CD4-positive, alpha-beta T cell treated with Interleukin-6 for 4 hours (primary cell): ENCODE results near the gene ZNRF1.
"Not testable (repeated sequence)": the region's sequence is repeated elsewhere in the genome, so short reads cannot be mapped to it uniquely, and the experiment has no call there.

Source experiments
- DNase-seq: peaks from one replicate; pipeline ENCODE4 v3.0.0-alpha.2; 2020; ENCODE audit warnings: mixed read lengths

ZNRF1 gene

GRCh38 chr16:75116081-75116910 is 117.5 kb downstream of the ZNRF1 start, which contains the start of gene LDHD:
Gene LDHD (minus strand): TSS chr16:75116780. CDS start chr16:75116720, 60 bp downstream.
- peak; percentile 38 for DNase-seq

DNA sequence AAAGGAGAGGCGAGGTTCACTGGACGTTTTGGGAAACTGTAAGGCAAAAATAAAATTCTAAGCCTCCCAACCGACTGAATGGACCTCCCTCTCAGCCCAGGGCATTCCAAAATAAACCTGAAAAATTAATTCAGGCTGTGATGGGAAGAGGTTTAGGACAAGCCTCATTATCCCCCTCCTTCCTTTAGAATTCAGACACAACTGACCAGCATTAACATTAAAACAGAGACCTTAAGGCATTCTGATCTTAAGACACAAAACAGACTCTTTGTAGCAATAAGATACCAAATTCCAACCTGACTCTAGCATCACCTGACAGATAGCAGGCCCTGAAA is 118.1 kb downstream of the ZNRF1 start:
- DNase-seq = no peak

DNA sequence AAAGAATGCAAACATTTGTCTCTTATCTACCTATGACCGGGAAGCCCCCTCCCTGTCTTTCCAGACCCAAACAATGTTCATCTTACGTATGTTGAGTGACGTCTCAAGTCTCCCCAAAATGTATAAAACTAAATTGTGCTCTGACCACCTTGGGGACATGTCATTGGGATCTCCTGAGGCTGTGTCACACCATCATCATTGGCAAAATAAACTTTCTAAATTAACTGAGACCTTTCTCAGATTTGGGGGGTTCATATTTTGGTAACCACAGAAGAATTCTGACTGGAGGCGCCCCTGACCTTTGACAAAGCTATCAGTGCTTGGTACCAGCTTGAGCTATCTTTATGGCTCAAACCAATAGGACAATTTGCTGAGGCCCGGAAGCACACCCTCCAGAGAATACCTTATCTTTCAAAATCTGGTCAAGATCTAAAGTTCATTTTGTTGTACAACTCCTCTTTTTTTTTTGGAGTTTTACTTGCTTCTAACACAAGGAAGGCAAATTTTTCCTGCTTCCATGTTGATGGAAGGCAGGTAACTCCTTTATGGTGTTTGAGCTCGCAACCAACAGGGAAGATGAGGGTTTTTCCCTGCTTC is 120.2 kb downstream of the ZNRF1 start:
- DNase-seq = no peak

DNA sequence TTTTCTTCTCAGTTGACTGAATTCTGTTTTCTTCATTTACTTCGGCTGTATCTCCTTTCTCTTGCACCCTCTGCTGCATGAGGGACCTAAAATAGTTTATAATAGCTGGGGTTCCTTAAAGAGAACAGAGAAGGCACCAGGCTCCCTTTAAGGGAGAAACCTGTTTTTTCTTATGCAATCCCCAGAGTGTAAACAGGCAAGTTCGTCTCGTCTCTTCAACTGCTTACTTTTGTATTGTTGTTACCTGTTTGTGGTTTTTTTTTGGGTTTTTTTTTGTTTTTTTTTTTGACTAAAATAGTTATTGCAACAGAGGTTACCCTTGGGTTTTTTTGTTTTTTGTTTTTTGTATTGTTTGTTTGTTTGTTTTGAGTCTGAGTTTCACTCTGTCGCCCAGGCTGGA is 121.4 kb downstream of the ZNRF1 start:
- no peak for DNase-seq

DNA sequence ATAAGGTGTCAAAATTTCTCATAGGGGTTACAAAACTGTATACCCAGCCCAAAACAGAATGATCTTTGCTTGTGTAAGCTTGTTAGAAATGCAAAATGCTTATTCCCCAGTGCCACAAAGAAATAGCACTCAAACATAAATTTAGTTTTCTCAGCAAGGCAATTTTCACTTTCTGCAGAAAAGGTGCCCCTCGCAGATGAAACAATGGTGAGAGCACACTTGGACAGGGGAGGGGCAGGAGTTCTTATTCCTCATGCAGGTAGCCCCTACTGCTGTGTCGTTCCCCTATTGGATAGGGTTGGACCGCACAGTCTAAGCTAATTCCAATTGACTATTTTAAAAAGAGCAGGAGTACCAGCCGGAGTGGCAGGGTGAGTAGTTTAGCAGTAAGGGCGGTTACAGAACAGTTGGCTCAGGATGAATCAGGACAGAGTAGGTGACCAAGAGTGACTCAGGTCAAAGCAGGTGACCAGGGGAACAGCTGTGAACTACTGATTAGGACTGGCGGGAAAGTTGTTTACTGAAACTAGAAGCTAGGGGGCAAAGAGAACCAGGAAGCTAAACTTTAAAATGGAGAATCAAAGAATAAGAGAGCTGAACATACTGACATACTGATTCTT is 123.2 kb downstream of the ZNRF1 start:
- no peak for DNase-seq

DNA sequence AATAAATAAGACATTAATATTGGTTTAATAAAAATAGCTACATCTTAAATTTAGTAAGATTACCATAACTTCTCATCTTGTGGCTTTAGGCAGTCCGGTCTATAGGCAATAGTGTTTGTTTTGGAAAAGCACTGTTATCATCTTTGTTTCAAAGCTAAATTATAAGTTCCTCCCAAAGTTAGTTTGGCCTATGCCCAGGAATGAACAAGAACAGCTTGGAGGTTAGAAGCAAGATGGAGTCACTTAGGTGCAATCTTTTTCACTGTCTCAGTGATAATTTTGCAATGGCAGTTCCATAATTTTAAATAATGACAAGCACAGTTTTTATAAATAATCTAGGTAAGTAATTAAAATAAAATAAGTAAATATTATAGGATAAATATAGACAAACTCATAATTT is 123.8 kb downstream of the ZNRF1 start:
- DNase-seq = no peak

DNA sequence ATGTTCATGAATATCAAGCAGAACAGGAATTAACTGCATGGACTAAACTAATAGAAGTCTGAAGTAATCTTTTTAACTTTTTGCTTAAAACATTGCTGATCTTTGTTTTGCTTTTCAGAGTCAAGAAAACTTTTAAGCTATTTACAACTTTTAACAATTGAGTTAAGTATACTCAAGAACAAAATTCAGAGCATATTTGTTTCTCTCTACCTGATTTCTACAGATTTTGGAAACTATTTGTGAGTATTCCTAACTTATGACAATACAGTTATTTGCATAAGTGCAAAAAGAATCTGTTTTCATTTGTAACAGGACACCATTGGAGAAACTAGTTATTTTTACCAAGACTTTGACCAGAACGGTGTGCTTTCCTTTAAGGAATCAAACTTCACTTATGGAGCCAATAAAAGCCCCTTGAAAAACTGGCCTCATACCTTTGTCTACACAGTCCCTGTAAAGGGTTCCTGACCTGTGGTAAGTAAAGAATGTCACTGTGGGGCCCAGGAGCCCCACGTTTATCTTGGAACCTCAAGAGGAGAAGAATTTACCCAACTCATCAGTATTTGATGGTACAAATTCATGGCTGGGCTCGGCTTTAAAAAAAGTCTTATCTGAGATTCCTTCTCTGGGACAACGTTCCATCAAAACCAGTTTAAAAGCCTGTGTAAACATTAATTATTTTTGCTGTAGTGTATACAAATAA is 129.0 kb downstream of the ZNRF1 start:
- no peak for DNase-seq

- DNase-seq = not testable (repeated sequence)
Observed at GRCh38 chr16:75129421-75130149, 130.8 kb downstream of the ZNRF1 start.

- no peak for DNase-seq
Observed at GRCh38 chr16:75130150-75130771, 131.4 kb downstream of the ZNRF1 start.

DNA sequence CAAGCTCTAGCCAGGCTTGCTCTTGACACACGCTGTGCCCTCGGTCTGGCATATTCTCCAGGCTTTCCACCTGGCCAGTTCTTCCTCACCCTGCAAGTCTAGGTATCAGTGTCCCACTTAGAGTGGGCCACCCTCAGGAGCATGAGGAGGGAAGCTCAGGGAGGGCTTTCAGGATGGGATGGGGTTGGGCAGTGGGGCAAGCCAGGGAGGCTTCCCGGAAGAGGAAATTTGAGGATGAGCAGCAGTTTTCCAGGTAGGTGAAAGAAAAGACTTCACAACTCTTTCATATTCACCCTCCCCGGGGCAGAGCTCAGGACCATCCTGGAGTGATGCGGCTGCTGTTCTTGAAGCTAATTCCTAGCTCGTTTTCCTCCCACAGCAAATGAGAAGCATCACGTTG is 132.3 kb downstream of the ZNRF1 start:
- DNase-seq = no peak

DNA sequence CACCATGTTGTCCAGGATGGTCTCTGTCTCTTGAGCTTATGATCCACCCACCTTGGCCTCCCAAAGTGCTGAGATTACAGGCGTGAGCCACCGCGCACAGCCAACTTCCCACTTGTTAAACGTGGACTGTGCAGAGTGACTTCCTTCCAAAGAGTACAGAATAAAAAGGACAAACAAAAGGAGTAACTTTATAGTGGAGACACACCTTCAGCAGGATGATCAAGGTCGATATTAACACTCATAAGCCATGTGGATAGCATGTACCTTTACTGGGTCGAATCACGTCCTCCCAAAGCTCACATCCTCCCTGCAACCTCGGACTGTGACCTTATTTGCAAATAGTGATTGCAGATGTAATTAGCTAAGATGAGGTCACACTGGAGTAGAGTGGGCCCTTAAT is 139.4 kb downstream of the ZNRF1 start:
- DNase-seq = no peak

GRCh38 chr16:75138636-75139035 is 139.8 kb downstream of the ZNRF1 start:
- DNase-seq = no peak

DNA sequence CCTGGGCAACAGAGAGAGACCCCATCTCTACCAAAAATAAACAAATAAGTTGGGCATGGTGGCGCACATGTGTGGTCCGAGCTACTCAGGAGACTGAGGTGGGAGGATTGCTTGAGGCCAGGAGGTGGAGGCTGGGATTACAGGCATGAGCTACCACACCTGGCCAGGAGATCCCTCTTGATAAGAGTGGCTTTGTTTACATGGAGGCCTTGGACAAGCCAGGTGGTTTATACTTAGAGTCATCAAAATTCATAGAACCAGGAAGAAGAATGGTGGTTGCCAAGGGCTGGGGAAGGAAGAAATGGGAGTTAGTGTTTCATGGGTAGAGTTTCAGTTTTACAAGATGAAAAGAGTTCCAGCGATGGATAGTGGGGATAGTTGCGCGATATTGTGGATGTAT is 140.7 kb downstream of the ZNRF1 start:
- DNase-seq = no peak

- no peak for DNase-seq
Observed at GRCh38 chr16:75143941-75144340, 145.1 kb downstream of the ZNRF1 start.

- DNase-seq = no peak
Observed at GRCh38 chr16:75147968-75148310, 149.1 kb downstream of the ZNRF1 start.

GRCh38 chr16:75148311-75149195 is 149.7 kb downstream of the ZNRF1 start, which contains the start of gene ZFP1:
Gene ZFP1 (plus strand): TSS chr16:75148524. CDS start chr16:75152952, 4,428 bp downstream.
- peak; percentile 96 for DNase-seq

- DNase-seq = no peak
Observed at GRCh38 chr16:75151798-75152197, 153.0 kb downstream of the ZNRF1 start.

- DNase-seq = no peak
Observed at GRCh38 chr16:75152635-75153034, 153.8 kb downstream of the ZNRF1 start.

DNA sequence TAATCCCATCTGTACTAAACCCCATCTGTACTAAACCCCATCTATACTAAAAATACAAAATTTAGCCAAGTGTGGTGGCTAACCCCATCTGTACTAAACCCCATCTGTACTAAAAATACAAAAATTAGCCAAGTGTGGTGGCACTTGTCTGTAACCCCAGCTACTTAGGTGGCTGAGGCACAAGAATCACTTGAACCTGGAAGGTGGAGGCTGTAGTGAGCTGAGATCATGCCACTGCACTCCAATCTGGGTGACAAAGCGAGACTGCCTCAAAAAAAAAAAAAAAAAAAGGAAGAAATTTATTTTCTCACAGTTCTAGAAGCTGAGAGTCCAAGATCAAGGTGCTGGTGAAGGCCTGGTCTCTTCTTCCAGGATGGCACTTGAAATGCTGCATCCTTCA is 161.6 kb downstream of the ZNRF1 start:
- no peak for DNase-seq
